PFSK-1 (cell line): ENCODE measurements around the gene TNN.

Experiments
- POLR2AphosphoS5 ChIP-seq: IDR thresholded peaks from 2 replicates; pipeline ENCODE4 v1.6.1; 2012; ENCODE audit warnings: low read depth, mild to moderate bottlenecking, control low read depth, low read length, moderate library complexity
- REST ChIP-seq, 2 experiments: IDR thresholded peaks; 2 replicates each; pipeline versions ENCODE4 v1.6.1 to v1.8.0; 2011 to 2012; ENCODE audit warnings: low read depth in 2 of 2, low read length in 2 of 2, control low read depth in 1 of 2, inconsistent platforms in 1 of 2, mild to moderate bottlenecking in 1 of 2, moderate library complexity in 1 of 2; ENCODE audit not compliant: insufficient read depth in 1 of 2

Gene TNN

DNA sequence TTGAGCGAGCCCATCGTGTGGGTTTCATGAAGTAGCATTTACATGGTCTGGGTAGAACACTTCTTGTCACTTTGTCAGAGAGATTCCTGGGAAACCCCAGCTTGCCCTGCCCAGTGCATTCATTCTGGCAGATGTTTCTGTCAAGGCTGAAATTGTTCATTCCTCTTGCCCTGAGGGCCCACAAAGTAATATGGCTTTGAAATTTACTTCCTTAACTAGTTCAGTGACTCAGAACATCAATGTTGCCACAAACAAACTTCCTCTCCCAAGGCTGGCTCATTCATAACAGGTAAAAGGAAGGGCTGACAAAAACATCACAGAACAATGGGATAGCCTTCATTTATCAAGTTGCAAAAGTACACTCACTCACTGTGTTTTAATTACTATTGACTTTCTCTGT, 129.9 kb downstream of the TNN start:
- TF ChIP-seq REST (IDR thresholded peaks at IDR 0.05; ENCODE audit: insufficient read depth in 1 of 2, low read depth in 2 of 2, low read length in 2 of 2) (no peak), POLR2AphosphoS5 (no peak)
